H1 (cell line): ENCODE data around the gene ATG9B. TPM values are rescaled to one million over a fixed set of nuclear protein-coding genes. Genes with fewer than 3 reads are reported as not detected.

Experiments
- ATF2 ChIP-seq: IDR thresholded peaks from 2 replicates; pipeline ENCODE4 v1.6.1; 2012; ENCODE audit warnings: low read length, inconsistent platforms
- ATF3 ChIP-seq: IDR thresholded peaks from 2 replicates; pipeline ENCODE4 v1.6.1; 2011; ENCODE audit warnings: low read depth, mild to moderate bottlenecking, low read length; ENCODE audit not compliant: insufficient read depth
- BRCA1 ChIP-seq: IDR thresholded peaks from 2 replicates; pipeline ENCODE4 v1.6.1; 2012; ENCODE audit warnings: low read depth, low read length, improper control_type of control experiment
- CEBPB ChIP-seq: IDR thresholded peaks from 2 replicates; pipeline ENCODE4 v1.6.1; 2012; ENCODE audit warnings: low read depth, low read length
- CHD1 ChIP-seq: IDR thresholded peaks from 2 replicates; pipeline ENCODE4 v1.6.1; 2012; ENCODE audit warnings: low read depth, low read length, improper control_type of control experiment
- CREB1 ChIP-seq: IDR thresholded peaks from 2 replicates; pipeline ENCODE4 v1.6.1; 2012; ENCODE audit warnings: inconsistent platforms
- CTBP2 ChIP-seq: IDR thresholded peaks from 2 replicates; pipeline ENCODE4 v1.7.0; 2011; ENCODE audit warnings: borderline replicate concordance, mild to moderate bottlenecking, moderate library complexity, mixed read lengths, low read length; ENCODE audit not compliant: insufficient read depth, insufficient read length
- EZH2 ChIP-seq: fragments of 200-600 bp; sonication (generic); IDR thresholded peaks from 2 replicates; pipeline ENCODE4 v1.7.1; 2012; ENCODE audit warnings: low read depth, mild to moderate bottlenecking, moderate library complexity, low read length, inconsistent platforms; ENCODE audit not compliant: severe bottlenecking
- HDAC2 ChIP-seq, 2 experiments: fragments of 300-600 bp in 1 of 2; sonication (generic) in 1 of 2; IDR thresholded peaks; 2 replicates each; pipeline ENCODE4 v1.6.1; 2011 to 2012; ENCODE audit warnings: low read depth in 2 of 2, low read length in 2 of 2, mild to moderate bottlenecking in 2 of 2, moderate library complexity in 2 of 2, borderline replicate concordance in 1 of 2, inconsistent platforms in 1 of 2
- KDM1A ChIP-seq: fragments of 200-600, 300-600 bp; sonication (generic); IDR thresholded peaks from 2 replicates; pipeline ENCODE4 v1.7.1; 2016; ENCODE audit warnings: mild to moderate bottlenecking, low read length, borderline replicate concordance
- PHF8 ChIP-seq: fragments of 200-600 bp; sonication (generic); conservative IDR thresholded peaks from 2 replicates; pipeline ENCODE4 v1.7.1; 2012; ENCODE audit warnings: low read depth, mild to moderate bottlenecking, inconsistent platforms, low read length, moderate library complexity
- RAD21 ChIP-seq, 2 experiments: IDR thresholded peaks in 1 of 2; conservative IDR thresholded peaks in 1 of 2; 2 replicates each; pipeline ENCODE4 v1.6.1; 2011; ENCODE audit warnings: low read depth in 2 of 2, low read length in 2 of 2, improper control_type of control experiment in 1 of 2, inconsistent platforms in 1 of 2, mild to moderate bottlenecking in 1 of 2, moderate library complexity in 1 of 2
- RBBP5 ChIP-seq: IDR thresholded peaks from 2 replicates; pipeline ENCODE4 v1.7.1; 2012; ENCODE audit warnings: low read depth, mild to moderate bottlenecking, inconsistent platforms, low read length, moderate library complexity, borderline replicate concordance
- RXRA ChIP-seq: IDR thresholded peaks from 2 replicates; pipeline ENCODE4 v1.6.1; 2011; ENCODE audit warnings: low read depth, mild to moderate bottlenecking, low read length, moderate library complexity; ENCODE audit not compliant: insufficient read depth
- SAP30 ChIP-seq: fragments of 300-600 bp; sonication (generic); IDR thresholded peaks from 2 replicates; pipeline ENCODE4 v1.7.1; 2012; ENCODE audit warnings: low read length, moderate library complexity, mild to moderate bottlenecking, inconsistent platforms; ENCODE audit not compliant: insufficient read depth, insufficient replicate concordance
- SP2 ChIP-seq: IDR thresholded peaks from 2 replicates; pipeline ENCODE4 v1.6.1; 2012; ENCODE audit warnings: mild to moderate bottlenecking, low read length, inconsistent platforms
- SRF ChIP-seq: IDR thresholded peaks from 2 replicates; pipeline ENCODE4 v1.6.1; 2011; ENCODE audit warnings: mild to moderate bottlenecking, low read depth, low read length, moderate library complexity
- SUZ12 ChIP-seq: fragments of 200-600 bp; sonication (generic); IDR thresholded peaks from 2 replicates; pipeline ENCODE4 v1.6.1; 2012; ENCODE audit warnings: mild to moderate bottlenecking, inconsistent platforms, low read length, moderate library complexity, mixed read lengths
- TBP ChIP-seq: IDR thresholded peaks from 2 replicates; pipeline ENCODE4 v1.6.1; 2011; ENCODE audit warnings: low read depth, low read length, improper control_type of control experiment
- YY1 ChIP-seq: IDR thresholded peaks from 2 replicates; pipeline ENCODE4 v1.6.1; 2011; ENCODE audit warnings: low read depth, mild to moderate bottlenecking, low read length
- polyA plus RNA-seq, 7 experiments: library from polyadenylated mRNA; depleted of rRNA in 3 of 7; stranded (reverse) in 5 of 7; unstranded in 2 of 7; fragments of >200 nt in 5 of 7; fragments of 200-250 nt in 2 of 7; gene quantifications; 1 replicate in 5 of 7; 2 replicates in 1 of 7; 4 replicates in 1 of 7; pipeline versions ENCODE4 v1.2.1 to v1.2.3, GENCODE V29; 2011 to 2013; ENCODE audit warnings: missing spikeins in 2 of 7, mixed read lengths in 2 of 7
- total RNA-seq: library from RNA; stranded (reverse); fragmentation: NEBNext Ultra II Directional; extraction: Animal tissue kit (Norgen Biotek cat#: 25700); gene quantifications from 2 replicates; pipeline ENCODE4 v1.2.1, GENCODE V29; 2021

ATG9B gene
- total and polyA plus RNA-seq, 2 of the 8 experiments (the other 6 are each of a cell fraction or from before 2014, with no cell fraction given): 1.4 to 2.3 TPM

- TF ChIP-seq PHF8 (no peak; the same call in 1 of the 2 replicates), CTBP2 (no peak), TBP (peak; percentile 36; the same call in 1 of the 2 replicates), CHD1 (no peak), CREB1 (peak; percentile 75), RAD21 (IDR thresholded peaks at IDR 0.05 in 1 of 2, conservative IDR thresholded peaks at IDR 0.05 in 1 of 2; ENCODE audit: low read depth in 2 of 2, low read length in 2 of 2) (peak; percentile 21 to 51; a peak in 3 of 4 replicates), ATF3 (no peak), ATF2 (no peak), HDAC2 (IDR thresholded peaks at IDR 0.05; ENCODE audit: borderline replicate concordance in 1 of 2, low read depth in 2 of 2, low read length in 2 of 2) (no peak), RBBP5 (peak; percentile 40; the same call in 1 of the 2 replicates), SAP30 (peak; percentile 10), BRCA1 (no peak), CEBPB (no peak), KDM1A (no peak), SRF (no peak), SP2 (peak; percentile 93), YY1 (no peak), EZH2 (no peak), RXRA (no peak), SUZ12 (no peak)
These were observed 4.0 kb upstream of the ATG9B start, which contains the start of gene ABCB8 (continued) for GRCh38 chr7:151028131-151028947.
